K562 (cell line): ENCODE measurements around the gene THAP5. TPM values are rescaled to one million over a fixed set of nuclear protein-coding genes. Genes with fewer than 3 reads are reported as not detected.

Experiments used
- ATAC-seq: fragments of 200-7000 bp; cut with Tn5 transposase; 3 replicates; pipeline ENCODE4 v1.9.1; 2020; ENCODE audit warnings: moderate library complexity
- BruUV-seq: library from RNA; stranded (reverse); fragments of 400-500 nt; replicated peaks from 2 replicates; lab custom pipeline; 2021; lab: Mats Ljungman, UMichigan
- CTCF ChIA-PET: fragments of 300-600 bp; formaldehyde crosslinking; extraction: SDS; loops from one replicate; lab custom pipeline; 2021; ENCODE audit warnings: low intra/inter-chr PET ratio; lab: Yijun Ruan, JAX
- POLR2A ChIA-PET: fragments of 300-600, 350-650 bp; sonication (Branson Sonifier 250); formaldehyde crosslinking; extraction: SDS; loops from one replicate; lab custom pipeline; 2021; ENCODE audit warnings: antibody characterized with exemption, inconsistent platforms; lab: Yijun Ruan, JAX
- DNase-seq, 4 experiments: peaks; one replicate each; pipeline versions ENCODE4 v3.0.0 to v3.0.0-alpha.2; 2011 to 2018; ENCODE audit warnings: low spot score in 3 of 4, mixed read lengths in 3 of 4; ENCODE audit errors: extremely low read depth in 1 of 4
- FAIRE-seq: peaks from 2 replicates; lab custom pipeline; 2011; peaks lifted over from hg19 to GRCh38; lab: Jason Lieb, UNC
- H2AFZ ChIP-seq: 2 replicates; pipeline ENCODE4 v1.6.0; 2011; ENCODE audit warnings: low read depth, low read length, control low read depth, inconsistent platforms
- H3K27ac ChIP-seq: fragments of 200-600 bp; 3 replicates; pipeline ENCODE4 v1.8.0; 2011; ENCODE audit warnings: low read depth, mild to moderate bottlenecking, control low read depth, inconsistent platforms, low read length, moderate library complexity, mixed read lengths; ENCODE audit errors: extremely low read depth
- H3K27me3 ChIP-seq, 2 experiments: fragments of 300-600 bp in 1 of 2; 2 replicates in 1 of 2; 3 replicates in 1 of 2; pipeline versions ENCODE4 v1.6.0 to v1.8.0; 2011; ENCODE audit warnings: inconsistent platforms in 2 of 2, low read length in 2 of 2, mild to moderate bottlenecking in 1 of 2, mixed read lengths in 1 of 2, moderate library complexity in 1 of 2; ENCODE audit not compliant: control insufficient read depth in 2 of 2, insufficient read depth in 2 of 2
- H3K36me3 ChIP-seq: fragments of 300-600 bp; 3 replicates; pipeline ENCODE4 v1.8.0; 2011; ENCODE audit warnings: mild to moderate bottlenecking, low read length, inconsistent platforms; ENCODE audit not compliant: control insufficient read depth, insufficient read depth
- H3K4me1 ChIP-seq, 2 experiments: fragments of 200-600 bp in 1 of 2; replicated peaks in 1 of 2; 2 replicates in 1 of 2; 3 replicates in 1 of 2; pipeline versions ENCODE4 v1.5.1 to v1.8.0; 2011; ENCODE audit warnings: inconsistent platforms in 2 of 2, low read length in 2 of 2, mild to moderate bottlenecking in 1 of 2, mixed read lengths in 1 of 2, moderate library complexity in 1 of 2; ENCODE audit not compliant: control insufficient read depth in 2 of 2, insufficient read depth in 2 of 2
- H3K4me2 ChIP-seq: 2 replicates; pipeline ENCODE4 v1.6.1; 2011; ENCODE audit warnings: low read length, control low read depth, inconsistent platforms, mixed read lengths; ENCODE audit not compliant: insufficient read depth
- H3K4me3 ChIP-seq: fragments of 200-600 bp; sonication (generic), shearing (Covaris generic); 2 replicates; pipeline ENCODE4 v1.5.1; 2016; ENCODE audit warnings: control low read depth, inconsistent platforms
- H3K79me2 ChIP-seq: fragments of 200-600 bp; 3 replicates; pipeline ENCODE4 v1.8.0; 2011; ENCODE audit warnings: low read length, inconsistent platforms; ENCODE audit not compliant: control insufficient read depth, insufficient read depth
- H3K9ac ChIP-seq, 2 experiments: 2 replicates each; pipeline versions ENCODE4 v1.6.0 to v1.6.1; 2011; ENCODE audit warnings: low read depth in 2 of 2, low read length in 2 of 2, control low read depth in 1 of 2, inconsistent platforms in 1 of 2, mild to moderate bottlenecking in 1 of 2, mixed read lengths in 1 of 2; ENCODE audit not compliant: insufficient read depth in 1 of 2
- H3K9me1 ChIP-seq: one replicate; pipeline ENCODE4 v1.6.0; 2011; ENCODE audit warnings: inconsistent platforms, mild to moderate bottlenecking, low read length, moderate library complexity; ENCODE audit not compliant: control insufficient read depth, insufficient read depth
- H3K9me3 ChIP-seq: replicated peaks from 2 replicates; pipeline ENCODE4 v1.5.1; 2011; ENCODE audit warnings: low read depth, low read length, inconsistent platforms; ENCODE audit not compliant: control insufficient read depth, insufficient read depth
- H4K20me1 ChIP-seq: replicated peaks from 2 replicates; pipeline ENCODE4 v1.6.1; 2011; ENCODE audit warnings: low read length, inconsistent platforms, mixed read lengths; ENCODE audit not compliant: control insufficient read depth, insufficient read depth
- ARID1B ChIP-seq: fragments of 450-650 bp; IDR thresholded peaks from 2 replicates; pipeline ENCODE4 v1.6.1; 2016; ENCODE audit warnings: antibody characterized with exemption, mild to moderate bottlenecking, inconsistent platforms
- CEBPZ ChIP-seq: fragments of 150-350 bp; IDR thresholded peaks from 2 replicates; pipeline ENCODE4 v1.6.1; 2014; ENCODE audit warnings: low read depth, mild to moderate bottlenecking, low read length, borderline replicate concordance
- CHCHD3 ChIP-seq: fragments of 250-450 bp; sonication (Bioruptor Pico); IDR thresholded peaks from 2 replicates; pipeline ENCODE4 v2.1.2; 2022; ENCODE audit warnings: mild to moderate bottlenecking
- CUX1 ChIP-seq: fragments of 200-800 bp; sonication (Bioruptor generic); IDR thresholded peaks from 2 replicates; pipeline ENCODE4 v1.6.1; 2016; ENCODE audit warnings: missing genetic modification characterization, missing compliant biosample characterization
- FOXA1 ChIP-seq: fragments of 450-650 bp; IDR thresholded peaks from 2 replicates; pipeline ENCODE4 v1.6.1; 2016; ENCODE audit warnings: mild to moderate bottlenecking, borderline replicate concordance
- GTF2F1 ChIP-seq: IDR thresholded peaks from 2 replicates; pipeline ENCODE4 v1.6.1; 2011; ENCODE audit warnings: low read depth, low read length, improper control_type of control experiment
- MECOM ChIP-seq: fragments of 250-450 bp; sonication (Bioruptor Pico); IDR thresholded peaks from 2 replicates; pipeline ENCODE4 v1.8.0; 2022; ENCODE audit warnings: inconsistent platforms
- MEF2A ChIP-seq: IDR thresholded peaks from 2 replicates; pipeline ENCODE4 v1.6.1; 2011; ENCODE audit warnings: low read depth, mild to moderate bottlenecking, low read length, moderate library complexity; ENCODE audit not compliant: control insufficient read depth
- PHF20 ChIP-seq: fragments of 450-650 bp; IDR thresholded peaks from 2 replicates; pipeline ENCODE4 v1.6.1; 2018; ENCODE audit not compliant: partially characterized antibody
- STAT5B ChIP-seq: fragments of 250-450 bp; sonication (Bioruptor Pico); IDR thresholded peaks from 2 replicates; pipeline ENCODE4 v1.8.0; 2021; ENCODE audit warnings: mild to moderate bottlenecking, inconsistent platforms
- TAF9B ChIP-seq: fragments of 450-650 bp; IDR thresholded peaks from 2 replicates; pipeline ENCODE4 v1.6.1; 2018; ENCODE audit warnings: mild to moderate bottlenecking; ENCODE audit not compliant: partially characterized antibody
- ZNF639 ChIP-seq, 2 experiments: fragments of 200-800 bp in 1 of 2; sonication (Bioruptor generic) in 1 of 2; sonication (generic) in 1 of 2; formaldehyde crosslinking in 1 of 2; IDR thresholded peaks in 1 of 2; conservative IDR thresholded peaks in 1 of 2; 2 replicates each; pipeline versions ENCODE4 v1.5.0 to v1.6.1; 2016 to 2020; ENCODE audit warnings: missing compliant biosample characterization in 1 of 2, missing genetic modification characterization in 1 of 2, missing genetic modification reagents in 1 of 2
- WGBS: fragments of 100-300 bp; shearing (Covaris generic); methylation state at CpG from one replicate; pipeline ENCODE4 v1.1.6; 2016; ENCODE audit warnings: low coverage, mixed read lengths; ENCODE audit not compliant: insufficient coverage; ENCODE audit errors: missing lambda C conversion rate; 5-methylcytosine and 5-hydroxymethylcytosine counted together
- in situ Hi-C: fragments of 300-500 bp; cut with MboI; formaldehyde crosslinking; loops from 4 replicates; pipeline ENCODE4 v1.15.0; 2018; ENCODE audit warnings: inconsistent platforms, mixed read lengths
- intact Hi-C: fragments of 100-400 bp; cut with micrococcal nuclease; formaldehyde crosslinking; loops from 2 replicates; pipeline ENCODE4 v1.14.2; 2022
- polyA plus RNA-seq, 8 experiments: library from polyadenylated mRNA; depleted of rRNA in 4 of 8; stranded (reverse) in 5 of 8; unstranded in 3 of 8; fragments of >200 nt; fragmentation: Nextera tagmentation in 2 of 8; fragmentation: Illumina TruSeq in 1 of 8; extraction: Ambion mirVana in 2 of 8; extraction: Trizol in 1 of 8; gene quantifications; 2 replicates each; pipeline versions ENCODE4 v1.2.1 to v1.2.3, GENCODE V29; 2011 to 2014; ENCODE audit warnings: inconsistent platforms in 1 of 8, missing spikeins in 1 of 8
- total RNA-seq, 7 experiments: library from RNA; depleted of rRNA in 6 of 7; stranded (reverse); fragments of >200 nt in 6 of 7; fragmentation: Illumina TruSeq in 2 of 7; extraction: Trizol in 2 of 7; gene quantifications; 2 replicates each; pipeline versions ENCODE4 v1.2.1 to v1.2.3, GENCODE V29; 2011 to 2021; ENCODE audit warnings: low replicate concordance in 1 of 7

The THAP5 gene
- total and polyA plus RNA-seq, 9 of the 15 experiments (the other 6 are each of a cell fraction or from before 2014, with no cell fraction given): 16.5 to 58.1 (median 28.2) TPM

GRCh38 chr7:108613949-108614381, 44.5 kb upstream of the THAP5 start:
- no peak overlapping the region for H3K4me2 ChIP-seq
- no peak for FAIRE-seq
- 2% methylated on average over 4 of the region's 4 CpGs for WGBS
- no peak overlapping the region for H3K4me3 ChIP-seq
- no peaks in the 10 kb centered on the region for H3K36me3 ChIP-seq
- H3K27me3 ChIP-seq: peaks cover 0 to 9% of the 10 kb centered on the region in 2 experiments; a peak in 3 of 5 replicates
- H3K79me2 ChIP-seq: no peaks in the 10 kb centered on the region
- intact Hi-C loops (loop anchor here (5.0 to 10.0 kb wide), 2 partner anchors 191 to 263 kb away; no protein-coding TSS in a partner anchor), in situ Hi-C loops (no loop called here)
- peak; percentile 22; the same call in 1 of the 3 replicates for ATAC-seq
- CTCF ChIA-PET: no interaction called here
- no peaks in the 10 kb centered on the region for H4K20me1 ChIP-seq
- DNase-seq: no peak
- no peak overlapping the region for H3K27ac ChIP-seq
- no peak overlapping the region for H3K9ac ChIP-seq
- BruUV-seq: no TSS peak
- POLR2A ChIA-PET: no interaction called here
- no peaks in the 10 kb centered on the region for H3K9me3 ChIP-seq
- H3K9me1 ChIP-seq: no peaks in the 10 kb centered on the region
- H2AFZ ChIP-seq: no peak overlapping the region
- TF ChIP-seq STAT5B (CRISPR knock-in tag): no peak
- TF ChIP-seq MECOM: no peak
- TF ChIP-seq ARID1B: no peak
- TF ChIP-seq CUX1: no peak
- no peak for TF ChIP-seq CHCHD3 (CRISPR knock-in tag)
- no peak for TF ChIP-seq ZNF639 (CRISPR knock-in tag; conservative IDR thresholded peaks at IDR 0.05 in 1 of 2, IDR thresholded peaks at IDR 0.05 in 1 of 2)
- TF ChIP-seq MEF2A: no peak
- TF ChIP-seq GTF2F1: no peak
- no peak for TF ChIP-seq FOXA1
- no peak for TF ChIP-seq PHF20
- no peak for TF ChIP-seq TAF9B
- TF ChIP-seq CEBPZ: no peak
- no peaks in the 10 kb centered on the region for H3K4me1 ChIP-seq
